NCI-H2196 (cell line): ENCODE measurements around the gene NBDY.
"Not testable (repeated sequence)": the region's sequence is repeated elsewhere in the genome, so short reads cannot be mapped to it uniquely, and the experiment has no call there.

ENCODE experiments used
- DNase-seq: peaks from one replicate; lab custom pipeline; 2025; ENCODE audit not compliant: unreplicated experiment; lab: John Stamatoyannopoulos, UW

The NBDY gene, protein sequence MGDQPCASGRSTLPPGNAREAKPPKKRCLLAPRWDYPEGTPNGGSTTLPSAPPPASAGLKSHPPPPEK

DNA sequence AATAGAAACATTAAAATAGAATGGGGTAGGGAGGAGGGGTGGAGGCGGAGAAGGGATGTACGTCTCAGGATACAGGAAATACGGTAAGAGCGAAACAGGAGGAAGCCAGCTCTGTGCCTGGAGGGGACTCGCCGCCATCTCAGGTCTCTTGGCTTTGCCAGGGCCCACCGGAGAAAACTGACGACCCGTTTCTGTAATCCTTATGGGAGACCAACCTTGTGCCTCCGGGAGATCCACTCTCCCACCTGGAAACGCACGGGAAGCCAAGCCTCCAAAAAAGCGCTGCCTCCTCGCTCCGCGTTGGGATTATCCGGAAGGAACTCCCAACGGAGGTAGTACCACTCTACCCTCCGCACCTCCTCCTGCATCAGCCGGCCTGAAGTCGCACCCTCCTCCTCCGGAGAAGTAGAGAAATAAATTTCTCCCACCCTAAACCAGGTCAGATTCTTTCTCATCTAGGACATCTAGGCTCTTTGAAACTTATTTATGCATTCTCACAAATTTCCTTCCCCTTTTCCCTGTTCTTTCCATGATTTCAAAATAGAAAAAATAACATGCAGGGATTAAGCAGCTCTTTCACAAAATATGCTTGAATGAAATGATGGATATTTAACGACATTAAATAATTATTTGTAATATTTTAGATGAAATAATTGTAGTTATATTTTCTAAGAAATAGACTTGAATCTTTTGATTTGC, at the start of gene NBDY:
TSS of gene NBDY (plus strand) at position 92 of the 699 bp plus-strand sequence. CDS start at position 203, 111 bp downstream.
- peak; percentile 28 for DNase-seq

DNA sequence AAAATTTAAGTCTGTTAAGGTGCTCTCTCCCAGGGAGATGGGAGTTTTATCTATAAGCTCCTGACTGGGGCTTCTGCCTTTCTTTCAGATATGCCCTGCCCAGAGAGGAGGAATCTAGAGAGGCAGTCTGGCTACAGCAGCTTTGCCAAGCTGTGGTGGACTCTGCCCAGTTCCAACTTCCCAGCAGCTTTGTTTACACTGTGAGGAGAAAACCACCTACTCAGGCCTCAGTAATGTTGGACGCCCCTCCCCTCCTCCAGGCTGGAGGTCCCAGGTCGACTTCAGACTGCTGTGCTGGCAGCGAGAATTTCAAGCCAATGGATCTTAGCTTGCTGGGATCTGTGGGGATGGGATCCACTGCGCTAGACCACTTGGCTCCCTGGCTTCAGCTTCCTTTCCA, 24.5 kb upstream of the NBDY start:
- not testable (repeated sequence) for DNase-seq

DNA sequence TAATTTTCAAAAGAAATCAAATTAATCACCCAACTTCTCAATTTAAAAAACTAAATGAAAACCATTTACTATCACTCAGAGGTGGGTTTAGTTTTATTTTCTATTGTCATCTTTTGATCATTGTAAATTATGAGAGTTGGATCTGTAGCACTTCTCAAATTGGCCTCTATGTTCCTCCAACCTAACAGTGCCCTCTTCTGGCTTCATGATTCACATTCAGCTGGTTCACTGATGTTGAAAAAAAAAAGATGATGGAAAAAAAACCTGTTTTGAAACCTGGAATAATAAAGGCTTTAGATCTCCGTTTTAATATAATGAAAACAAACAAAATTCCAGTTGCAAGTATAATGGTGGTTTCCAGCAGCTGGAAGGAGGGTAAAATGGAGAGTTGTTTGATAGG, 2.4 kb upstream of the NBDY start:
- peak; percentile 35 for DNase-seq

DNA sequence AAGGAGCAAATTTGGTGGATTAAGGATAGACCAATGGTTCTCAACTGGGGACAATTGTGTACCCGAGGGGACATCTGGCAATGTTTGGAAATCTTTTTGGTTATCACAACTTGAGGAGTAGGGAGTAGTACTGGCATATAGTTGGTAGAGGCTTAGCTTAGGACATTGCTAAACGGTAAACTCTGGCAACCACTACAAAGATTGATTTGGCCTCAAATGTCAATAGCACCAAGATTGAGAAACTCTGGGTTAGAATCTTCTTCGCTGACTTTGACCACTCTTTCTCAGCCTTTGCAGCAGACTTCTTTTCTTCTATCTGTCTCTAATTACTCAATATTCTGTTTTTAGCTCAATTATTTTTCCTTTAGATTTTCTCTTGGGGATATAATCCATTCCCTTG, 1.5 kb upstream of the NBDY start:
- no peak for DNase-seq

- DNase-seq, result no peak
Observed at GRCh38 chrX:56728321-56728720, 722 bp upstream of the NBDY start.

DNA sequence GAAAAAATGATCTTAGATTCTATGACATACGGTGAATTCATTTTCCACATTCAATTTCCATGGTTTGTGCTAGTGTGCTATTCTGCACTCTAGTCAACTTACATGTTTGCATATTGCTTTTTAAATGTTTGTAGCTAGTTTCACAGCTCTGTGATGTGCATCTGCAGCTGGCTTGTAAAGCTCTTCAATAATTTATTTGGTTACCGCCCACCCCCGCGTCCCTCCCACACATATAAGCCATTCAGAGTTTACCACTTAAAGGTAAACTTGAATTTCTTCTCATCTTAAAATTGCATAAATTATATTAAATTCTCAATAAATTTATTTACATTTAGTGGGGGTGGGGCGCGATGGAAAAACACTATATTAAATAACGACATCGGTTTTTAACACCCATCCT, 291 bp upstream of the NBDY start:
- DNase-seq, result no peak

GRCh38 chrX:56733459-56734046, 4.5 kb downstream of the NBDY start:
- peak; percentile 53 for DNase-seq

GRCh38 chrX:56736219-56736618, 7.2 kb downstream of the NBDY start:
- no peak for DNase-seq

GRCh38 chrX:56738670-56739069, 9.6 kb downstream of the NBDY start:
- no peak for DNase-seq

GRCh38 chrX:56744996-56745395, 16.0 kb downstream of the NBDY start:
- no peak for DNase-seq

GRCh38 chrX:56746996-56747395, 18.0 kb downstream of the NBDY start:
- DNase-seq, result no peak

GRCh38 chrX:56751071-56751470, 22.0 kb downstream of the NBDY start:
- DNase-seq, result no peak

- DNase-seq, result no peak
Observed at GRCh38 chrX:56757327-56757726, 28.3 kb downstream of the NBDY start.

GRCh38 chrX:56758456-56758855, 29.4 kb downstream of the NBDY start:
- no peak for DNase-seq

GRCh38 chrX:56759736-56760409, 30.8 kb downstream of the NBDY start:
- no peak for DNase-seq

DNA sequence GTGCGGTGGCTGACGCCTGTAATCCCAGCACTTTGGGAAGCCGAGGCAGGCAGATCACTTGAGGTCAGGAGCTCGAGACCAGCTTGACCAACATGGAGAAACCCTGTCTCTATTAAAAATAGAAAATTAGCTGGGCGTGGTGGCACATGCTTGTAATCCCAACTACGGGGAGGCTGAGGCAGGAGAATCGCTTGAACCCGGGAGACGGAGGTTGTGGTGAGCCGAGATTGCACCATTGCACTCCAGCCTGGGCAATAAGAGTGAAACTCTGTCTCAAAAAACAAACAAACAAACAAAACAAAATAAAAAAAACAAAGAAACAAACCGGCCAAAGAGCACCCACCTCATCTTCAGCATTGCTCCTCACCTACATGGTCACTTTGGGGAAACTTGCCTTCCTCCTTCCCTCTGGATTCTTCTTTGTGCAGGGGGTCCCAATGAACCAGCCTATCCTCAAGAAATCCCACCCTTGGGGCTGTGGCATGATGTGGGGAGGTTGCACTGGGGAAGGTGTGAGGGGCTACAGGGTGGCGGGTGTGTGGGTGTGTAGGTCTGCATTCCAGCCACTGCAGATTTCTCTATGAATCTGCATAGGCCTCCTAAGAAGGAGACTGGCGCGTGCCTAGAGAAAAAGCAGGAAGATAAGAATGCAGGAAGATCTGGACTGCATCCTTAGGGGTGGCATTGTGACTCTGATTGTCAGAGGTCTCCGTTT, 31.5 kb downstream of the NBDY start:
- not testable (repeated sequence) for DNase-seq

DNA sequence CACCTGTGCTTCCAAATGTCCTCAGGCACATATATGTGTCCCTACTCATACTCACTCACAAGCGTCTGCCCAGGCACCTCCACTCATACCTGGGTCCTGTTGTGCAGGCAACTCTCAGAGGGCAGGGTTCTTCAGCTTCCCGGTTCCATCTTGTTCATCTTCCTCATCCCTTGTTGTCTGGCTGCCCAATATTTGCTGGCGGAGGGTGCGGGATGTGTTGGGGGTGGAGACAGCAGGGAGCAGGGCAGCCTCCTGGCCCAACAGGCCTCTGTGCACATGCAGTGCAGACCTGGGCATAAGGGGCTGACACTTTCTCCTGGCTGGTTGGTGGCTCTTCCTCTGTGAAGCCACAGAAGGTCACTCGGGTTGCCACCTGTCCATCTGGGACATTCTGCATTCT, 32.1 kb downstream of the NBDY start:
- DNase-seq, result no peak

- no peak for DNase-seq
Observed at GRCh38 chrX:56762220-56762619, 33.2 kb downstream of the NBDY start.

DNA sequence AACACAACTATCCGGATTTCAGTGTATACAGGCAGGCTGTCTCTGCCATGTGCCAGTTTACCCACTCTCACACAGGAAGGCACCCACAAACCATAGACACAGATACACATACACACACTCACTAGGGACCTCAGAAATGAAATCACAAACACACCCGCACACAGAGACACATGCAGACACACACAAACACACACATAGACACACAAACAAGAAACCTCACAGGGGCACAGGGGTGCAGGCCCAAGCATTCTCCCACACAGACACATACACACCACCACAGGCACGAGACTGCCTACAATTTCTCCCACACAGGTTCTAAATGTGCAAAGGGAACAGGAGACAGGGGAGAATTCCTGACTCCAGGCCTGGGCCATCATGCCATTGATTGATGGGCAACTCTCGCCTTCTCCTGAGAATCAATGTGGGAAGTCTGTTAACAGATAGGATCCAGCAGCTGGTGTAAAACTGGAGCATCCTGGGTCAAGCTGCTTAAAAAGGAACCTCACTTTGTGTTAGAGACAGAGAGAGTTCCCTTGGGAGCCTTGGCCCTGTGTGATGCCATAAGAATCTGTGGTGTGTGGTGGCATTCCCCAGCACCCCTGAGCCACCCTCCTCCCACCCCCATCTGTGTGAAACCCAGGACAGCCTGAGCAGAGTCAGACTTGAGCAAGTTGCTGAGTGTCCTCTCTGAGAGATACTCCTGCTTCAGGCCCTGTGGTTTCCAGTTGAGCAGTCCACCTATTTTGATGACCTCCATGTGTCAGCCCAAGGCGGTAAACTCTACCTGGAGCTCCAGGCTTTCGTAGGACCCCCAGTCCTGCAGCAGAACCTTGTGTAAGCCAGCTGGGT, 33.9 kb downstream of the NBDY start:
- no peak for DNase-seq

DNA sequence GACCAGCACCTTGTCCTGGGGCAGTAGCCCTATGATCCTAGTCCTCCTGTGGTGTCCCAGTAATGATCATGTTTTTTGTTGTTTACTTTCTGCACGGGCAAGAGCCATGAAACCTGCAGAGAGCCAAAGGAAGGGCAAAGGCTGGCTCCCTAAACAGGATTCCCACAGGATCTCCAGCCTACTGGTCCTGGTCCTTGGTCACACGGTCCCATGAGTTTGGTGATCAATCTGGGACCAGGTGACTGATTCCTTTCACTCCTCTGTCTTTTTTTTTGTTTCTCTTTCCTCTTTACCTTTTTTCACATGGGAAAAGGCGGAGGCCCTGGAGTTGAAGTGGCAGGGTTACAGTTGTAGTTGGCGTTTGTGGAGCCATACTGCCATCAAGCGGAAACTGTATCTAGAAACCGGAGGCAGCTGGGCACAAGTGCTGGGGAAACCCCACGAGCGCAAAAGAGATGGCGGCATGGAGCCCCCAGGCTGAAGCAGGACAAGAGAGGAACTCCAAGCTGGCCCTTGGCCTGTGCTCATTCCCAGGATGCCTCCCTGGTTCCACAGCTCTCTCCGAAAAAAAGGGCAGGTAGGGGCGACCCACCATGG, 34.6 kb downstream of the NBDY start:
- DNase-seq, result no peak
